Bone marrow (tissue), 2 donors: ENCODE results near the gene FOXP1.
A peak's percentile ranks its signal among the peaks of the same experiment; 100 is the strongest.
"Not testable (repeated sequence)": the region's sequence is repeated elsewhere in the genome, so short reads cannot be mapped to it uniquely, and the experiment has no call there.

Experiments used
- DNase-seq, 2 donors: peaks; one replicate each; lab custom pipeline; 2025; lab: John Stamatoyannopoulos, UW

The FOXP1 gene

GRCh38 chr3:71530903-71531530, 52.5 kb downstream of the FOXP1 start:
- DNase-seq = no peak

- no peak for DNase-seq
Observed at GRCh38 chr3:71528816-71529215, 54.7 kb downstream of the FOXP1 start.

GRCh38 chr3:71526448-71526847, 57.1 kb downstream of the FOXP1 start:
- DNase-seq = not testable (repeated sequence)

GRCh38 chr3:71525391-71525790, 58.1 kb downstream of the FOXP1 start:
- peak in 1 of 2 donors; percentile 32 for DNase-seq

- no peak for DNase-seq
Observed at GRCh38 chr3:71524672-71525071, 58.9 kb downstream of the FOXP1 start.

GRCh38 chr3:71523628-71524027, 59.9 kb downstream of the FOXP1 start:
- DNase-seq = no peak

GRCh38 chr3:71521940-71522876, 61.3 kb downstream of the FOXP1 start:
- no peak for DNase-seq

- DNase-seq = no peak
Observed at GRCh38 chr3:71521021-71521352, 62.5 kb downstream of the FOXP1 start.

- DNase-seq = no peak
Observed at GRCh38 chr3:71520161-71521020, 63.1 kb downstream of the FOXP1 start.

- DNase-seq = no peak
Observed at GRCh38 chr3:71518089-71518488, 65.4 kb downstream of the FOXP1 start.

- DNase-seq = no peak
Observed at GRCh38 chr3:71517271-71517791, 66.2 kb downstream of the FOXP1 start.

GRCh38 chr3:71515636-71516365, 67.7 kb downstream of the FOXP1 start:
- peak in 1 of 2 donors; percentile 55 for DNase-seq

GRCh38 chr3:71514621-71515020, 68.9 kb downstream of the FOXP1 start:
- no peak for DNase-seq

- DNase-seq = no peak
Observed at GRCh38 chr3:71513515-71513914, 70.0 kb downstream of the FOXP1 start.

- no peak for DNase-seq
Observed at GRCh38 chr3:71513081-71513480, 70.4 kb downstream of the FOXP1 start.

GRCh38 chr3:71512544-71512943, 71.0 kb downstream of the FOXP1 start:
- no peak for DNase-seq

GRCh38 chr3:71512000-71512399, 71.5 kb downstream of the FOXP1 start:
- DNase-seq = no peak

GRCh38 chr3:71511446-71511845, 72.1 kb downstream of the FOXP1 start:
- DNase-seq = no peak

GRCh38 chr3:71511037-71511436, 72.5 kb downstream of the FOXP1 start:
- DNase-seq = no peak

- DNase-seq = no peak
Observed at GRCh38 chr3:71510510-71510909, 73.0 kb downstream of the FOXP1 start.

GRCh38 chr3:71509066-71509465, 74.5 kb downstream of the FOXP1 start:
- DNase-seq = no peak
